RKO (cell line): ENCODE measurements around the gene NYAP1.
A peak's percentile ranks its signal among the peaks of the same experiment; 100 is the strongest.

Experiments used
- DNase-seq: peaks from one replicate; pipeline ENCODE4 v3.0.0-alpha.2; 2016; ENCODE audit warnings: low spot score

NYAP1 gene

GRCh38 chr7:100457033-100457432 is 26.7 kb upstream of the NYAP1 start:
- no peak for DNase-seq

- no peak for DNase-seq
Observed at GRCh38 chr7:100464210-100464660, 19.5 kb upstream of the NYAP1 start, which contains the start of gene SPACDR. SPACDR (minus strand) TSS chr7:100464260; CDS start chr7:100464025, 235 bp downstream.

GRCh38 chr7:100464791-100465190 is 18.9 kb upstream of the NYAP1 start:
- DNase-seq, result no peak

- DNase-seq, result no peak
Observed at GRCh38 chr7:100465299-100465698, 18.4 kb upstream of the NYAP1 start.

- peak; percentile 78 for DNase-seq
Observed at GRCh38 chr7:100465702-100466311, 17.9 kb upstream of the NYAP1 start.

- no peak for DNase-seq
Observed at GRCh38 chr7:100466653-100467605, 16.8 kb upstream of the NYAP1 start.

- DNase-seq, result no peak
Observed at GRCh38 chr7:100467638-100468373, 15.9 kb upstream of the NYAP1 start.

- DNase-seq, result peak; percentile 79
Observed at GRCh38 chr7:100469227-100470044, 14.3 kb upstream of the NYAP1 start.

- DNase-seq, result no peak
Observed at GRCh38 chr7:100471021-100471420, 12.7 kb upstream of the NYAP1 start.

- no peak for DNase-seq
Observed at GRCh38 chr7:100472121-100472851, 11.4 kb upstream of the NYAP1 start.

GRCh38 chr7:100472854-100473499 is 10.8 kb upstream of the NYAP1 start:
- DNase-seq, result no peak

GRCh38 chr7:100475549-100475948 is 8.2 kb upstream of the NYAP1 start:
- DNase-seq, result no peak

- DNase-seq, result no peak
Observed at GRCh38 chr7:100476101-100476780, 7.5 kb upstream of the NYAP1 start.

- DNase-seq, result peak; percentile 51
Observed at GRCh38 chr7:100476903-100477870, 6.5 kb upstream of the NYAP1 start.

- DNase-seq, result no peak
Observed at GRCh38 chr7:100477871-100478267, 5.9 kb upstream of the NYAP1 start.

GRCh38 chr7:100478958-100479660 is 4.6 kb upstream of the NYAP1 start, which contains the start of gene TSC22D4:
TSC22D4 (minus strand) TSS chr7:100479214; CDS start chr7:100478038, 1,176 bp downstream.
- peak; percentile 95 for DNase-seq

- no peak for DNase-seq
Observed at GRCh38 chr7:100481466-100481865, 2.3 kb upstream of the NYAP1 start.

- no peak for DNase-seq
Observed at GRCh38 chr7:100482728-100483089, 1.0 kb upstream of the NYAP1 start.
